ENCODE results near the gene CCDC102B. TPM values are rescaled to one million over a fixed set of nuclear protein-coding genes. Genes with fewer than 3 reads are reported as not detected.

The CCDC102B gene
- total and polyA plus RNA-seq, 2 of the 8 experiments (the other 6 are each of a cell fraction or from before 2014, with no cell fraction given), result 0.80 to 1.1 TPM

GRCh38 chr18:68772268-68772667, 25.6 kb upstream of the CCDC102B start (continued):
- TF ChIP-seq, protein P1, sequence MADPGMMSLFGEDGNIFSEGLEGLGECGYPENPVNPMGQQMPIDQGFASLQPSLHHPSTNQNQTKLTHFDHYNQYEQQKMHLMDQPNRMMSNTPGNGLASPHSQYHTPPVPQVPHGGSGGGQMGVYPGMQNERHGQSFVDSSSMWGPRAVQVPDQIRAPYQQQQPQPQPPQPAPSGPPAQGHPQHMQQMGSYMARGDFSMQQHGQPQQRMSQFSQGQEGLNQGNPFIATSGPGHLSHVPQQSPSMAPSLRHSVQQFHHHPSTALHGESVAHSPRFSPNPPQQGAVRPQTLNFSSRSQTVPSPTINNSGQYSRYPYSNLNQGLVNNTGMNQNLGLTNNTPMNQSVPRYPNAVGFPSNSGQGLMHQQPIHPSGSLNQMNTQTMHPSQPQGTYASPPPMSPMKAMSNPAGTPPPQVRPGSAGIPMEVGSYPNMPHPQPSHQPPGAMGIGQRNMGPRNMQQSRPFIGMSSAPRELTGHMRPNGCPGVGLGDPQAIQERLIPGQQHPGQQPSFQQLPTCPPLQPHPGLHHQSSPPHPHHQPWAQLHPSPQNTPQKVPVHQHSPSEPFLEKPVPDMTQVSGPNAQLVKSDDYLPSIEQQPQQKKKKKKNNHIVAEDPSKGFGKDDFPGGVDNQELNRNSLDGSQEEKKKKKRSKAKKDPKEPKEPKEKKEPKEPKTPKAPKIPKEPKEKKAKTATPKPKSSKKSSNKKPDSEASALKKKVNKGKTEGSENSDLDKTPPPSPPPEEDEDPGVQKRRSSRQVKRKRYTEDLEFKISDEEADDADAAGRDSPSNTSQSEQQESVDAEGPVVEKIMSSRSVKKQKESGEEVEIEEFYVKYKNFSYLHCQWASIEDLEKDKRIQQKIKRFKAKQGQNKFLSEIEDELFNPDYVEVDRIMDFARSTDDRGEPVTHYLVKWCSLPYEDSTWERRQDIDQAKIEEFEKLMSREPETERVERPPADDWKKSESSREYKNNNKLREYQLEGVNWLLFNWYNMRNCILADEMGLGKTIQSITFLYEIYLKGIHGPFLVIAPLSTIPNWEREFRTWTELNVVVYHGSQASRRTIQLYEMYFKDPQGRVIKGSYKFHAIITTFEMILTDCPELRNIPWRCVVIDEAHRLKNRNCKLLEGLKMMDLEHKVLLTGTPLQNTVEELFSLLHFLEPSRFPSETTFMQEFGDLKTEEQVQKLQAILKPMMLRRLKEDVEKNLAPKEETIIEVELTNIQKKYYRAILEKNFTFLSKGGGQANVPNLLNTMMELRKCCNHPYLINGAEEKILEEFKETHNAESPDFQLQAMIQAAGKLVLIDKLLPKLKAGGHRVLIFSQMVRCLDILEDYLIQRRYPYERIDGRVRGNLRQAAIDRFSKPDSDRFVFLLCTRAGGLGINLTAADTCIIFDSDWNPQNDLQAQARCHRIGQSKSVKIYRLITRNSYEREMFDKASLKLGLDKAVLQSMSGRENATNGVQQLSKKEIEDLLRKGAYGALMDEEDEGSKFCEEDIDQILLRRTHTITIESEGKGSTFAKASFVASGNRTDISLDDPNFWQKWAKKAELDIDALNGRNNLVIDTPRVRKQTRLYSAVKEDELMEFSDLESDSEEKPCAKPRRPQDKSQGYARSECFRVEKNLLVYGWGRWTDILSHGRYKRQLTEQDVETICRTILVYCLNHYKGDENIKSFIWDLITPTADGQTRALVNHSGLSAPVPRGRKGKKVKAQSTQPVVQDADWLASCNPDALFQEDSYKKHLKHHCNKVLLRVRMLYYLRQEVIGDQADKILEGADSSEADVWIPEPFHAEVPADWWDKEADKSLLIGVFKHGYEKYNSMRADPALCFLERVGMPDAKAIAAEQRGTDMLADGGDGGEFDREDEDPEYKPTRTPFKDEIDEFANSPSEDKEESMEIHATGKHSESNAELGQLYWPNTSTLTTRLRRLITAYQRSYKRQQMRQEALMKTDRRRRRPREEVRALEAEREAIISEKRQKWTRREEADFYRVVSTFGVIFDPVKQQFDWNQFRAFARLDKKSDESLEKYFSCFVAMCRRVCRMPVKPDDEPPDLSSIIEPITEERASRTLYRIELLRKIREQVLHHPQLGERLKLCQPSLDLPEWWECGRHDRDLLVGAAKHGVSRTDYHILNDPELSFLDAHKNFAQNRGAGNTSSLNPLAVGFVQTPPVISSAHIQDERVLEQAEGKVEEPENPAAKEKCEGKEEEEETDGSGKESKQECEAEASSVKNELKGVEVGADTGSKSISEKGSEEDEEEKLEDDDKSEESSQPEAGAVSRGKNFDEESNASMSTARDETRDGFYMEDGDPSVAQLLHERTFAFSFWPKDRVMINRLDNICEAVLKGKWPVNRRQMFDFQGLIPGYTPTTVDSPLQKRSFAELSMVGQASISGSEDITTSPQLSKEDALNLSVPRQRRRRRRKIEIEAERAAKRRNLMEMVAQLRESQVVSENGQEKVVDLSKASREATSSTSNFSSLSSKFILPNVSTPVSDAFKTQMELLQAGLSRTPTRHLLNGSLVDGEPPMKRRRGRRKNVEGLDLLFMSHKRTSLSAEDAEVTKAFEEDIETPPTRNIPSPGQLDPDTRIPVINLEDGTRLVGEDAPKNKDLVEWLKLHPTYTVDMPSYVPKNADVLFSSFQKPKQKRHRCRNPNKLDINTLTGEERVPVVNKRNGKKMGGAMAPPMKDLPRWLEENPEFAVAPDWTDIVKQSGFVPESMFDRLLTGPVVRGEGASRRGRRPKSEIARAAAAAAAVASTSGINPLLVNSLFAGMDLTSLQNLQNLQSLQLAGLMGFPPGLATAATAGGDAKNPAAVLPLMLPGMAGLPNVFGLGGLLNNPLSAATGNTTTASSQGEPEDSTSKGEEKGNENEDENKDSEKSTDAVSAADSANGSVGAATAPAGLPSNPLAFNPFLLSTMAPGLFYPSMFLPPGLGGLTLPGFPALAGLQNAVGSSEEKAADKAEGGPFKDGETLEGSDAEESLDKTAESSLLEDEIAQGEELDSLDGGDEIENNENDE (IDR thresholded peaks at IDR 0.05; ENCODE audit: insufficient replicate concordance, low read length), result no peak
- no peak for TF ChIP-seq PHF8 (conservative IDR thresholded peaks at IDR 0.05; ENCODE audit: low read depth, low read length)
- no peak for TF ChIP-seq BCL11A (IDR thresholded peaks at IDR 0.05; ENCODE audit: low read depth in 2 of 2, low read length in 2 of 2)
- no peak for TF ChIP-seq GTF2F1 (IDR thresholded peaks at IDR 0.05; ENCODE audit: borderline replicate concordance, low read depth, low read length)
- no peak for TF ChIP-seq ZNF274 (IDR thresholded peaks at IDR 0.05; ENCODE audit: borderline replicate concordance, extremely low read depth, low read length)
- no peak for TF ChIP-seq SUZ12 (IDR thresholded peaks at IDR 0.05; ENCODE audit: low read length)
- TF ChIP-seq CREB1 (IDR thresholded peaks at IDR 0.05), result no peak
- TF ChIP-seq, protein P2, sequence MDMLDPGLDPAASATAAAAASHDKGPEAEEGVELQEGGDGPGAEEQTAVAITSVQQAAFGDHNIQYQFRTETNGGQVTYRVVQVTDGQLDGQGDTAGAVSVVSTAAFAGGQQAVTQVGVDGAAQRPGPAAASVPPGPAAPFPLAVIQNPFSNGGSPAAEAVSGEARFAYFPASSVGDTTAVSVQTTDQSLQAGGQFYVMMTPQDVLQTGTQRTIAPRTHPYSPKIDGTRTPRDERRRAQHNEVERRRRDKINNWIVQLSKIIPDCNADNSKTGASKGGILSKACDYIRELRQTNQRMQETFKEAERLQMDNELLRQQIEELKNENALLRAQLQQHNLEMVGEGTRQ (IDR thresholded peaks at IDR 0.05; ENCODE audit: low read length), result no peak
- TF ChIP-seq NRF1 (IDR thresholded peaks at IDR 0.05; ENCODE audit: low read depth, low read length), result no peak
